HFFc6 (cell line): Measurements from ENCODE around the gene KLHL30. TPM values are rescaled to one million over a fixed set of nuclear protein-coding genes. Genes with fewer than 3 reads are reported as not detected.
"Not testable (repeated sequence)": the region's sequence is repeated elsewhere in the genome, so short reads cannot be mapped to it uniquely, and the experiment has no call there.

Experiments used
- DNase-seq: peaks from one replicate; pipeline ENCODE4 v3.0.0-alpha.2; 2018
- H3K27ac Mint-ChIP-seq: 2 replicates; pipeline ENCODE4 v1.8.0; 2020; ENCODE audit warnings: mild to moderate bottlenecking, mixed read lengths
- H3K27me3 Mint-ChIP-seq: 2 replicates; pipeline ENCODE4 v1.8.0; 2021; ENCODE audit warnings: mild to moderate bottlenecking, moderate library complexity, mixed read lengths; ENCODE audit not compliant: insufficient read depth
- H3K36me3 Mint-ChIP-seq: 2 replicates; pipeline ENCODE4 v1.8.0; 2021; ENCODE audit warnings: low read depth, mixed read lengths
- H3K4me1 Mint-ChIP-seq: 2 replicates; pipeline ENCODE4 v1.8.0; 2020; ENCODE audit warnings: low read depth, mixed read lengths
- H3K4me3 Mint-ChIP-seq: 2 replicates; pipeline ENCODE4 v1.8.0; 2020; ENCODE audit warnings: mild to moderate bottlenecking, moderate library complexity, mixed read lengths
- H3K9me3 Mint-ChIP-seq: 2 replicates; pipeline ENCODE4 v1.8.0; 2020; ENCODE audit warnings: mild to moderate bottlenecking, mixed read lengths
- CTCF ChIP-seq: fragments of 200-600 bp; sonication (generic); IDR thresholded peaks from 2 replicates; pipeline ENCODE4 v1.5.0; 2021; ENCODE audit warnings: antibody characterized with exemption, mild to moderate bottlenecking
- total RNA-seq, 6 experiments: library from RNA; stranded (reverse); fragmentation: NEBNext Ultra II Directional; extraction: Animal tissue kit (Norgen Biotek cat#: 25700); gene quantifications; 2 replicates in 1 of 6; 3 replicates in 5 of 6; pipeline ENCODE4 v1.2.3, GENCODE V29; 2021

Gene KLHL30
- total RNA-seq, 6 experiments from 2014 or later = 0.05 to 0.14 (median 0.12) TPM; not detected in 2

- Mint-ChIP-seq H3K4me3 (no peak overlapping the region), H3K4me1 (no peaks in the 10 kb centered on the region), H3K27ac (no peak overlapping the region), H3K36me3 (peaks cover 18% of the 10 kb centered on the region), H3K9me3 (peaks cover 25% of the 10 kb centered on the region), H3K27me3 (peaks cover 19% of the 10 kb centered on the region)
- DNase-seq = no peak
- no peak for TF ChIP-seq CTCF
Measured at GRCh38 chr2:238108423-238109183, 29.9 kb upstream of the KLHL30 start.

DNA sequence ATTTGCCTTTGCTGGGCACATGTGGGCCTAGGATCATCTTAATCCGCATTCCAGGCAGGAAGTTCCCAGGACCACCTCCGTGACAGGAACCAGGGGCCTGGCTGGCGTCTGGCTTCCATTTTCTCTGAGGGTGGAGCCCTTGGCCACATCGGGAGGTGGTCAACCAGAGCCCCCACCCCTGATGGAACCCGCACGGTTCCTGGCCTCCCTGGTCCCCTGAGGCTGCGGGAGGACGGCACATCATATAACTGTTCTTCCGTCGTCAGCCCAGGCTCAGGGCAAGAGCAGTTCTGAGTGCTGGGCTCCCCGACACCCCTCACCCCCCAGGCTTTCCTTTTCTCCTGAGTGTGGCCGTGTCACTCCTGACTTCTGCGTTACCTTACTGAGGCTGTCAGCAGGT is 24.9 kb upstream of the KLHL30 start:
- TF ChIP-seq CTCF = no peak
- Mint-ChIP-seq H3K27ac (no peak overlapping the region), H3K27me3 (peaks cover 14% of the 10 kb centered on the region), H3K36me3 (peaks cover 23% of the 10 kb centered on the region), H3K4me1 (peaks cover 8% of the 10 kb centered on the region), H3K4me3 (no peak overlapping the region), H3K9me3 (peaks cover 33% of the 10 kb centered on the region)
- no peak for DNase-seq

- peaks cover 12% of the 10 kb centered on the region for H3K27me3 Mint-ChIP-seq
- H3K9me3 Mint-ChIP-seq = peaks cover 33% of the 10 kb centered on the region
- no peak overlapping the region for H3K27ac Mint-ChIP-seq
- peaks cover 23% of the 10 kb centered on the region for H3K36me3 Mint-ChIP-seq
- peaks cover 8% of the 10 kb centered on the region for H3K4me1 Mint-ChIP-seq
- TF ChIP-seq CTCF = no peak
- H3K4me3 Mint-ChIP-seq = no peak overlapping the region
- DNase-seq = no peak
Measured at GRCh38 chr2:238114331-238114841, 24.1 kb upstream of the KLHL30 start.

GRCh38 chr2:238114851-238115660 is 23.4 kb upstream of the KLHL30 start:
- Mint-ChIP-seq H3K27me3 (peaks cover 17% of the 10 kb centered on the region), H3K4me1 (peaks cover 8% of the 10 kb centered on the region), H3K27ac (no peak overlapping the region), H3K36me3 (peaks cover 23% of the 10 kb centered on the region), H3K9me3 (peaks cover 33% of the 10 kb centered on the region), H3K4me3 (no peak overlapping the region)
- TF ChIP-seq CTCF = 0 out of 2 replicates have a peak, but pooled peaks have one; percentile 8
- DNase-seq = no peak

GRCh38 chr2:238115709-238116108 is 22.8 kb upstream of the KLHL30 start:
- not testable (repeated sequence) for H3K4me3 Mint-ChIP-seq, H3K27ac Mint-ChIP-seq, DNase-seq, H3K4me1 Mint-ChIP-seq
- Mint-ChIP-seq H3K9me3 (peaks cover 33% of the 10 kb centered on the region), H3K27me3 (peaks cover 17% of the 10 kb centered on the region), H3K36me3 (peaks cover 23% of the 10 kb centered on the region)
